Measurements from ENCODE around the gene TLE2. TPM values are rescaled to one million over a fixed set of nuclear protein-coding genes. Genes with fewer than 3 reads are reported as not detected.

Gene TLE2
- polyA plus RNA-seq, 1 donor (not counting 4 experiments of a cell fraction or from before 2014, with no cell fraction given) = 0.88 TPM

DNA sequence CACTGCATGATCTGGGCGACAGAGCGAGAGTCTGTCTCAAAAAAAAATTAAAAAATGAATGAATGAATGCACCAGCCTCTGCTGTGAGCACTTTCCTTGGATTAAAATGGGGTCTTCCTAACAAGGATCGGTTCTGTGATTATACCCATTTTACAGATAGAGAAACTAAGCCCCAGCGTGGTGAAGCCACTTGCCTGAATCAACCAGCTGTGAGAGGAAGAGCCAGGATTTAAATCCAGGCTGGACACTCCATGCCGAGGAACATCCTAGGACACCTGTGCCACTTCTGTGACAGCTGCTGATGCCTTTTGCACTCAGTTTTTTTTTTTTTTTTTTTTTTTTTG lies 19.1 kb upstream of the TLE2 start:
- Histone ChIP-seq H2AFZ (ENCODE audit: control insufficient read depth, low read length) (no peak overlapping the region), H4K20me1 (ENCODE audit: control insufficient read depth, extremely low read depth, insufficient read depth, low read length) (no peaks in the 10 kb centered on the region), H3K36me3 (ENCODE audit: control insufficient read depth in 2 of 2, extremely low read depth in 1 of 2, insufficient read depth in 2 of 2, low read length in 2 of 2) (peaks cover 0 to under 1% of the 10 kb centered on the region in 2 experiments), H3K9me1 (ENCODE audit: control insufficient read depth, extremely low read depth, insufficient read depth, low read length) (no peaks in the 10 kb centered on the region), H3K79me2 (ENCODE audit: control insufficient read depth, insufficient read depth, low read length) (no peaks in the 10 kb centered on the region), H3K4me2 (ENCODE audit: control insufficient read depth, extremely low read depth, insufficient read depth, low read depth, low read length) (peak overlapping the region; percentile 63), H3K9ac (ENCODE audit: control insufficient read depth, extremely low read depth, insufficient read depth, low read length) (no peak overlapping the region), H3K4me1 (ENCODE audit: control insufficient read depth, extremely low read depth, insufficient read depth, low read length) (peaks cover 5% of the 10 kb centered on the region), H3K27me3 (ENCODE audit: control insufficient read depth, extremely low read depth, insufficient read depth, low read length) (no peaks in the 10 kb centered on the region), H3K9me3 (ENCODE audit: control insufficient read depth, low read depth, low read length) (no peaks in the 10 kb centered on the region), H3K27ac (ENCODE audit: control insufficient read depth, insufficient read depth, low read length) (no peak overlapping the region), H3K4me3 (ENCODE audit: control insufficient read depth in 2 of 3, extremely low read depth in 1 of 3, insufficient read depth in 2 of 3, low read depth in 1 of 3, low read length in 3 of 3) (peak overlapping the region in 1 of 3 experiments; percentile 2)
- no peak for FAIRE-seq
- DNase-seq (ENCODE audit: low read depth, low spot score) = no peak
- TF ChIP-seq, protein P1, sequence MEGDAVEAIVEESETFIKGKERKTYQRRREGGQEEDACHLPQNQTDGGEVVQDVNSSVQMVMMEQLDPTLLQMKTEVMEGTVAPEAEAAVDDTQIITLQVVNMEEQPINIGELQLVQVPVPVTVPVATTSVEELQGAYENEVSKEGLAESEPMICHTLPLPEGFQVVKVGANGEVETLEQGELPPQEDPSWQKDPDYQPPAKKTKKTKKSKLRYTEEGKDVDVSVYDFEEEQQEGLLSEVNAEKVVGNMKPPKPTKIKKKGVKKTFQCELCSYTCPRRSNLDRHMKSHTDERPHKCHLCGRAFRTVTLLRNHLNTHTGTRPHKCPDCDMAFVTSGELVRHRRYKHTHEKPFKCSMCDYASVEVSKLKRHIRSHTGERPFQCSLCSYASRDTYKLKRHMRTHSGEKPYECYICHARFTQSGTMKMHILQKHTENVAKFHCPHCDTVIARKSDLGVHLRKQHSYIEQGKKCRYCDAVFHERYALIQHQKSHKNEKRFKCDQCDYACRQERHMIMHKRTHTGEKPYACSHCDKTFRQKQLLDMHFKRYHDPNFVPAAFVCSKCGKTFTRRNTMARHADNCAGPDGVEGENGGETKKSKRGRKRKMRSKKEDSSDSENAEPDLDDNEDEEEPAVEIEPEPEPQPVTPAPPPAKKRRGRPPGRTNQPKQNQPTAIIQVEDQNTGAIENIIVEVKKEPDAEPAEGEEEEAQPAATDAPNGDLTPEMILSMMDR (optimal IDR thresholded peaks at IDR 0.05 in 1 of 3, IDR thresholded peaks at IDR 0.05 in 1 of 3, conservative IDR thresholded peaks at IDR 0.05 in 1 of 3; ENCODE audit: extremely low read depth in 1 of 3, insufficient read depth in 2 of 3, low read length in 3 of 3) = no peak
- TF ChIP-seq EZH2 (IDR thresholded peaks at IDR 0.05; ENCODE audit: low read length) = no peak
- dilution Hi-C loops (cut with MboI; ENCODE audit: extremely low pct_ligation_motif_present, low sequenced_read_pairs) = no loop called here

DNA sequence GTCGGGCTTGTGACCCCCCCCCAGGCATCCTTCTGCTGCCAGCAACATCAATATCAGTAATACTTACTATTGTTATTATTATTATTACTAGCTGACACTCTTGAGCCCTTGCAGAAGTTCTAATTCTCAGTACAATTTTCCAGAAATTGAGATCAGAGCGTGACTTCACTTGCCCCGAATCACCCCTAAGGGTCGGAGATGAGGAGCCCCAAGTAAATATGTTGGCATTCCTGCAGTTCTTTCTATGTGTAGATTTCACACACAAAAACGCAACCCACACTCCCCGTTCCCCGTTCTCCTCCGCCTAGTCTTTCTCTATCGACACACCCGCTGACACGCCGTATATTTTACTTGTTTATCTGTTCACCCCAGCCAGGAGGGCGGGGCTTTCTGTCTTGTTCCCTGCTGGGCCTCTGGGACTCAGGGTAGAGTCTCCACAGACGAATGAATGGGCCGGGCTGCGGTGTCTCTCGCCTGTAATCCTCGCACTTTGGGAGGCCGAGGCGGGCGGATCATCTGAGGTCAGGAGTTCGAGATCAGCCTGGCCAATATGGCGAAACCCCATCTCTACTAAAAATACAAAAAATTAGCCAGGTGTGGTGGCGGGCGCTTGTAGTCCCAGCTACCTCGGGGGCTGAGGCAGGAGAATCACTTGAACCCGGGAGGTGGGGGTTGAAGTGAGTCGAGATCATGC lies 18.6 kb upstream of the TLE2 start:
- no peak overlapping the region for H3K9ac ChIP-seq (ENCODE audit: control insufficient read depth, extremely low read depth, insufficient read depth, low read length)
- no peaks in the 10 kb centered on the region for H3K36me3 ChIP-seq (ENCODE audit: control insufficient read depth in 2 of 2, extremely low read depth in 1 of 2, insufficient read depth in 2 of 2, low read length in 2 of 2)
- H2AFZ ChIP-seq (ENCODE audit: control insufficient read depth, low read length) = no peak overlapping the region
- H3K4me2 ChIP-seq (ENCODE audit: control insufficient read depth, extremely low read depth, insufficient read depth, low read depth, low read length) = peak overlapping the region; percentile 63
- no peaks in the 10 kb centered on the region for H3K9me1 ChIP-seq (ENCODE audit: control insufficient read depth, extremely low read depth, insufficient read depth, low read length)
- H3K79me2 ChIP-seq (ENCODE audit: control insufficient read depth, insufficient read depth, low read length) = no peaks in the 10 kb centered on the region
- H3K27ac ChIP-seq (ENCODE audit: control insufficient read depth, insufficient read depth, low read length) = no peak overlapping the region
- H3K4me3 ChIP-seq (ENCODE audit: control insufficient read depth in 2 of 3, extremely low read depth in 1 of 3, insufficient read depth in 2 of 3, low read depth in 1 of 3, low read length in 3 of 3) = peak overlapping the region in 2 of 3 experiments; percentile 2 to 18
- peak; percentile 43 for FAIRE-seq
- H3K9me3 ChIP-seq (ENCODE audit: control insufficient read depth, low read depth, low read length) = no peaks in the 10 kb centered on the region
- no peaks in the 10 kb centered on the region for H3K27me3 ChIP-seq (ENCODE audit: control insufficient read depth, extremely low read depth, insufficient read depth, low read length)
- no peak for TF ChIP-seq EZH2 (IDR thresholded peaks at IDR 0.05; ENCODE audit: low read length)
- TF ChIP-seq, protein P1 (optimal IDR thresholded peaks at IDR 0.05 in 1 of 3, IDR thresholded peaks at IDR 0.05 in 1 of 3, conservative IDR thresholded peaks at IDR 0.05 in 1 of 3; ENCODE audit: extremely low read depth in 1 of 3, insufficient read depth in 2 of 3, low read length in 3 of 3) = no peak
- no peaks in the 10 kb centered on the region for H4K20me1 ChIP-seq (ENCODE audit: control insufficient read depth, extremely low read depth, insufficient read depth, low read length)
- dilution Hi-C loops (cut with MboI; ENCODE audit: extremely low pct_ligation_motif_present, low sequenced_read_pairs) = no loop called here
- peaks cover 3% of the 10 kb centered on the region for H3K4me1 ChIP-seq (ENCODE audit: control insufficient read depth, extremely low read depth, insufficient read depth, low read length)
- no peak for DNase-seq (ENCODE audit: low read depth, low spot score)

All from keratinocyte (primary cell).